Psoas muscle (tissue), 8 donors: Measurements from ENCODE around the gene NUTM2D. TPM values are rescaled to one million over a fixed set of nuclear protein-coding genes. Genes with fewer than 3 reads are reported as not detected.
A peak's percentile ranks its signal among the peaks of the same experiment; 100 is the strongest.
"Not testable (repeated sequence)": the region's sequence is repeated elsewhere in the genome, so short reads cannot be mapped to it uniquely, and the experiment has no call there.

Experiments used
- ATAC-seq, 4 donors: fragments of 200-7000 bp; cut with Tn5 transposase; one replicate each; pipeline ENCODE4 v1.9.1; 2020; ENCODE audit warnings: moderate library complexity in 3 of 4, mild to moderate bottlenecking in 2 of 4
- DNase-seq, 2 donors: peaks; one replicate each; pipeline ENCODE4 v3.0.0-alpha.2; 2020
- H3K27ac ChIP-seq: fragments of 200-600 bp; one replicate; pipeline ENCODE4 v1.8.0; 2022
- H3K27me3 ChIP-seq, 3 donors: fragments of 200-600 bp in 1 of 3; one replicate each; pipeline versions ENCODE4 v1.6.1 to v1.8.0; 2013 to 2022; ENCODE audit warnings: low read length in 2 of 3, mild to moderate bottlenecking in 2 of 3, moderate library complexity in 1 of 3; ENCODE audit not compliant: insufficient read depth in 3 of 3
- H3K36me3 ChIP-seq, 2 donors: fragments of 200-600 bp in 1 of 2; one replicate each; pipeline versions ENCODE4 v1.6.1 to v1.8.0; 2013 to 2022; ENCODE audit warnings: low read depth in 1 of 2, mild to moderate bottlenecking in 1 of 2, moderate library complexity in 1 of 2; ENCODE audit not compliant: insufficient read depth in 1 of 2
- H3K4me1 ChIP-seq: fragments of 200-600 bp; one replicate; pipeline ENCODE4 v1.8.0; 2022
- H3K4me3 ChIP-seq: fragments of 200-600 bp; one replicate; pipeline ENCODE4 v1.8.0; 2022; ENCODE audit warnings: mild to moderate bottlenecking
- H3K9me3 ChIP-seq: fragments of 200-600 bp; one replicate; pipeline ENCODE4 v1.8.0; 2022
- WGBS, 3 donors: extraction: QIAGEN DNeasy Blood & Tissue Kit; methylation state at CpG; one replicate each; pipeline versions ENCODE4 v1.1.6 to v1.1.7; 2013; 5-methylcytosine and 5-hydroxymethylcytosine counted together
- intact Hi-C, 2 donors: fragments of 100-400 bp; cut with DNase I; formaldehyde crosslinking; loops; one replicate each; pipeline versions ENCODE4 v1.11.0 to v1.14.2; 2022
- long read RNA-seq, 2 donors: library from polyadenylated mRNA; unstranded; transcript quantifications; one replicate each; pipeline ENCODE4 v2.0.0, GENCODE V29; 2021
- polyA plus RNA-seq, 3 donors: library from polyadenylated mRNA; stranded (reverse); fragments of 200-250 nt; gene quantifications; one replicate each; pipeline ENCODE4 v1.2.3, GENCODE V29; 2013
- total RNA-seq, 4 donors: library from RNA; stranded (reverse); fragmentation: NEBNext Ultra II Directional in 2 of 4; extraction: Animal tissue kit (Norgen Biotek cat#: 25700) in 2 of 4; gene quantifications; one replicate each; pipeline versions ENCODE4 v1.2.1 to v1.2.4, GENCODE V29; 2021 to 2023
- donor health status: healthy with polysubstance abuse.
- donor health status: DM: no; HTN: no; CAD: no; lungs with moderate emphysema.
- donor health status: Bipolar disorder and iron deficiency.
- donor health status: healthy.
- donor health status: DM: yes; HTN: yes; CAD: no.
- donor health status: DM: no; HTN: no; CAD: no.
- donor health status: DM: no; HTN: no; CAD: no.
- donor health status: DM: yes; HTN: yes; CAD: no.

Gene NUTM2D
- total RNA-seq, result 1 to 10 TPM; 1.4 to 9.2 (median 2.5) TPM
- 1 to 10 TPM in 1 of 3 donors, under 1 TPM in 2; 0.68 to 4.0 (median 0.87) TPM for polyA plus RNA-seq
- long read RNA-seq, donor 1, result 0 reads
- long read RNA-seq, donor 2, partial matches to known transcripts, result 0 of 1 reads
- long read RNA-seq, donor 2, other reads (novel, unspliced or antisense), result 1 of 1 reads

GRCh38 chr10:87357444-87357843 lies at the start of gene NUTM2D:
TSS of gene NUTM2D (plus strand) at chr10:87357744. CDS start at chr10:87358266, 522 bp downstream.
- DNase-seq, ATAC-seq, H3K36me3 ChIP-seq, H3K4me3 ChIP-seq, H3K4me1 ChIP-seq, H3K27ac ChIP-seq, H3K9me3 ChIP-seq, intact Hi-C loops, H3K27me3 ChIP-seq: not testable (repeated sequence)
- 93 to 100% methylated on average over 1 of the region's 3 CpGs; no CpG with 5 or more reads in 1 of the 3 donors for WGBS, 3 donors

GRCh38 chr10:87308702-87309101 lies 48.8 kb upstream of the NUTM2D start:
- ATAC-seq, intact Hi-C loops: not testable (repeated sequence)

GRCh38 chr10:87309657-87310056 lies 47.9 kb upstream of the NUTM2D start:
- ATAC-seq, H3K9me3 ChIP-seq, H3K36me3 ChIP-seq, H3K27ac ChIP-seq, DNase-seq, H3K4me1 ChIP-seq, intact Hi-C loops, H3K4me3 ChIP-seq, H3K27me3 ChIP-seq: not testable (repeated sequence)

More at GRCh38 chr10:87308702-87309101, 48.8 kb upstream of the NUTM2D start:
- WGBS, 3 donors, result 68 to 73% (median 72%) methylated on average over 1 of the region's 1 CpG
- H3K4me1 ChIP-seq, H3K27ac ChIP-seq, H3K36me3 ChIP-seq, H3K9me3 ChIP-seq, DNase-seq, H3K27me3 ChIP-seq, H3K4me3 ChIP-seq: not testable (repeated sequence)

GRCh38 chr10:87311521-87311920 lies 46.0 kb upstream of the NUTM2D start:
- H3K36me3 ChIP-seq, H3K9me3 ChIP-seq, H3K4me1 ChIP-seq, H3K27me3 ChIP-seq, DNase-seq, H3K4me3 ChIP-seq, intact Hi-C loops, H3K27ac ChIP-seq: not testable (repeated sequence)
- 30 to 48% (median 33%) methylated on average over 1 of the region's 1 CpG for whole genome bisulfite sequencing, 3 donors
- ATAC-seq, result peak; percentile 40 to 86 (median 75)

GRCh38 chr10:87313649-87314359 lies 43.7 kb upstream of the NUTM2D start:
- H3K4me1 ChIP-seq, H3K27ac ChIP-seq, H3K36me3 ChIP-seq, H3K27me3 ChIP-seq, H3K4me3 ChIP-seq, ATAC-seq, H3K9me3 ChIP-seq, DNase-seq, intact Hi-C loops: not testable (repeated sequence)
- WGBS, 3 donors, result 36 to 51% (median 39%) methylated on average over 3 of the region's 3 CpGs

GRCh38 chr10:87314360-87314973 lies 43.1 kb upstream of the NUTM2D start:
- H3K36me3 ChIP-seq, intact Hi-C loops, H3K27me3 ChIP-seq, H3K9me3 ChIP-seq, H3K27ac ChIP-seq, H3K4me3 ChIP-seq, DNase-seq, H3K4me1 ChIP-seq: not testable (repeated sequence)
- ATAC-seq, result peak; percentile 43 to 67 (median 56)
- 20 to 32% (median 21%) methylated on average over 2 to 3 of the region's 4 CpGs for WGBS, 3 donors

- 54 to 60% (median 57%) methylated on average over 1 of the region's 1 CpG for whole genome bisulfite sequencing, 3 donors
- H3K9me3 ChIP-seq, DNase-seq, H3K4me3 ChIP-seq, H3K36me3 ChIP-seq, intact Hi-C loops, H3K27me3 ChIP-seq, H3K4me1 ChIP-seq, H3K27ac ChIP-seq: not testable (repeated sequence)
- peak in 1 of 4 donors; percentile 45 for ATAC-seq
These were observed 36.0 kb upstream of the NUTM2D start for GRCh38 chr10:87321505-87321904.

GRCh38 chr10:87324559-87324958 lies 33.0 kb upstream of the NUTM2D start:
- H3K4me1 ChIP-seq, DNase-seq, H3K4me3 ChIP-seq, H3K27me3 ChIP-seq, intact Hi-C loops, ATAC-seq, H3K27ac ChIP-seq, H3K9me3 ChIP-seq: not testable (repeated sequence)
- 96 to 100% (median 100%) methylated on average over 1 to 4 of the region's 5 CpGs for WGBS, 3 donors
- peaks cover 0 to 16% of the 10 kb centered on the region in 2 donors for H3K36me3 ChIP-seq

- H3K4me3 ChIP-seq, H3K9me3 ChIP-seq, H3K4me1 ChIP-seq, DNase-seq, H3K27ac ChIP-seq, ATAC-seq, H3K27me3 ChIP-seq, intact Hi-C loops: not testable (repeated sequence)
- 81 to 95% (median 86%) methylated on average over 1 of the region's 1 CpG for WGBS, 3 donors
- H3K36me3 ChIP-seq, result peaks cover 0 to 16% of the 10 kb centered on the region in 2 donors
These were observed 29.6 kb upstream of the NUTM2D start for GRCh38 chr10:87327958-87328357.

- H3K36me3 ChIP-seq, result peaks cover 0 to 17% of the 10 kb centered on the region in 2 donors
- H3K27ac ChIP-seq, intact Hi-C loops, H3K27me3 ChIP-seq, H3K9me3 ChIP-seq, H3K4me1 ChIP-seq, H3K4me3 ChIP-seq, ATAC-seq, DNase-seq: not testable (repeated sequence)
- 87 to 88% (median 88%) methylated on average over 2 of the region's 2 CpGs for WGBS, 3 donors
These were observed 28.4 kb upstream of the NUTM2D start for GRCh38 chr10:87329131-87329530.

- H3K27me3 ChIP-seq, ATAC-seq, H3K27ac ChIP-seq, intact Hi-C loops, H3K9me3 ChIP-seq, DNase-seq, H3K4me1 ChIP-seq, H3K4me3 ChIP-seq: not testable (repeated sequence)
- 63 to 78% (median 68%) methylated on average over 1 of the region's 1 CpG for WGBS, 3 donors
- peaks cover 0 to 29% of the 10 kb centered on the region in 2 donors for H3K36me3 ChIP-seq
These were observed 24.9 kb upstream of the NUTM2D start for GRCh38 chr10:87332687-87333086.
